HEK293 (cell line): Measurements from ENCODE around the gene PTGES3L.

Experiments used
- CTCF ChIA-PET: fragments of 350-600 bp; formaldehyde crosslinking; extraction: SDS; loops from one replicate; lab custom pipeline; 2021; ENCODE audit warnings: antibody characterized with exemption; lab: Yijun Ruan, JAX
- POLR2A ChIA-PET: fragments of 300-600 bp; formaldehyde crosslinking; extraction: SDS; loops from one replicate; lab custom pipeline; 2020; ENCODE audit warnings: antibody characterized with exemption, inconsistent platforms; lab: Yijun Ruan, JAX
- H3K27ac ChIP-seq: fragments of 200-500 bp; sonication (Bioruptor generic); 2 replicates; pipeline ENCODE4 v1.5.1; 2014; ENCODE audit warnings: low read depth, low read length, control low read depth, inconsistent platforms; ENCODE audit errors: extremely low read depth
- H3K36me3 ChIP-seq, 2 experiments: fragments of 200-500 bp in 1 of 2; sonication (Bioruptor generic) in 1 of 2; 1 replicate in 1 of 2; 2 replicates in 1 of 2; pipeline ENCODE4 v1.5.1; 2014 to 2017; ENCODE audit warnings: inconsistent platforms in 2 of 2, low read length in 2 of 2; ENCODE audit not compliant: control insufficient read depth in 2 of 2, insufficient read depth in 1 of 2
- H3K4me1 ChIP-seq: fragments of 200-500 bp; sonication (Bioruptor generic); 2 replicates; pipeline ENCODE4 v1.5.1; 2014; ENCODE audit warnings: mild to moderate bottlenecking, low read length, inconsistent platforms; ENCODE audit not compliant: control insufficient read depth, insufficient read depth
- H3K4me3 ChIP-seq: 2 replicates; pipeline ENCODE4 v1.5.1; 2011; ENCODE audit warnings: low read depth, mild to moderate bottlenecking, control low read depth, low read length, moderate library complexity
- H3K9me3 ChIP-seq: fragments of 200-500 bp; sonication (Bioruptor generic); 2 replicates; pipeline ENCODE4 v1.5.1; 2014; ENCODE audit warnings: low read depth, low read length, inconsistent platforms; ENCODE audit not compliant: control insufficient read depth, insufficient read depth
- INSM2 ChIP-seq: fragments of 450-650 bp; formaldehyde crosslinking; IDR thresholded peaks from 2 replicates; pipeline ENCODE4 v1.5.1; 2016; ENCODE audit warnings: missing biosample characterization, missing genetic modification characterization
- KLF1 ChIP-seq: fragments of 450-650 bp; formaldehyde crosslinking; IDR thresholded peaks from 2 replicates; pipeline ENCODE4 v1.5.1; 2016; ENCODE audit warnings: missing biosample characterization, missing genetic modification characterization
- KLF17 ChIP-seq: fragments of 450-650 bp; formaldehyde crosslinking; IDR thresholded peaks from 2 replicates; pipeline ENCODE4 v1.5.1; 2016; ENCODE audit warnings: missing biosample characterization, missing genetic modification characterization
- PRDM2 ChIP-seq: fragments of 450-650 bp; formaldehyde crosslinking; IDR thresholded peaks from 2 replicates; pipeline ENCODE4 v1.5.1; 2016; ENCODE audit warnings: missing biosample characterization, missing genetic modification characterization, borderline replicate concordance
- PRDM4 ChIP-seq: fragments of 450-650 bp; formaldehyde crosslinking; IDR thresholded peaks from 2 replicates; pipeline ENCODE4 v1.5.1; 2017; ENCODE audit warnings: missing biosample characterization, missing genetic modification characterization
- ZIC2 ChIP-seq: fragments of 450-650 bp; formaldehyde crosslinking; IDR thresholded peaks from 2 replicates; pipeline ENCODE4 v1.5.1; 2016; ENCODE audit warnings: missing biosample characterization, missing genetic modification characterization
- ZNF112 ChIP-seq: fragments of 450-650 bp; formaldehyde crosslinking; IDR thresholded peaks from 2 replicates; pipeline ENCODE4 v1.5.0; 2017; ENCODE audit warnings: missing biosample characterization, missing genetic modification characterization
- ZNF221 ChIP-seq: fragments of 450-650 bp; formaldehyde crosslinking; IDR thresholded peaks from 2 replicates; pipeline ENCODE4 v1.5.1; 2017; ENCODE audit warnings: missing biosample characterization, missing genetic modification characterization, borderline replicate concordance
- ZSCAN4 ChIP-seq: fragments of 450-650 bp; formaldehyde crosslinking; IDR thresholded peaks from 2 replicates; pipeline ENCODE4 v1.5.1; 2017; ENCODE audit warnings: missing biosample characterization, missing genetic modification characterization

Gene PTGES3L

GRCh38 chr17:42991471-42991870 lies 11.6 kb upstream of the PTGES3L start (continued):
- no peak for TF ChIP-seq PRDM2 (tag by site-specific recombination)

- H3K9me3 ChIP-seq, result no peaks in the 10 kb centered on the region
- no peak overlapping the region for H3K27ac ChIP-seq
- ChIA-PET CTCF (interaction anchor here (0.6 to 0.7 kb wide), 2 partner anchors 107 to 357 kb away, joined by 3 read pairs; no protein-coding TSS in a partner anchor), POLR2A (interaction anchor here (0.7 kb wide), 1 partner anchor 135 kb away, joined by 3 read pairs; no protein-coding TSS in a partner anchor)
- TF ChIP-seq ZNF221, result no peak
- TF ChIP-seq KLF1 (tag by site-specific recombination), result peak; percentile 82
- H3K4me3 ChIP-seq, result no peak overlapping the region
- peaks cover 62 to 87% of the 10 kb centered on the region in 2 experiments for H3K36me3 ChIP-seq
- H3K4me1 ChIP-seq, result no peaks in the 10 kb centered on the region
Observed at GRCh38 chr17:42989726-42990652, 10.1 kb upstream of the PTGES3L start.

GRCh38 chr17:42989141-42989540 lies 9.3 kb upstream of the PTGES3L start:
- ChIA-PET CTCF (interaction anchor here (0.6 to 4.0 kb wide), 2 partner anchors 9 to 356 kb away, joined by 3 to 17 read pairs; partner anchors contain the start of gene RPL27), POLR2A (no interaction called here)
- Histone ChIP-seq H3K36me3 (peaks cover 63 to 86% of the 10 kb centered on the region in 2 experiments), H3K4me1 (no peaks in the 10 kb centered on the region), H3K9me3 (no peaks in the 10 kb centered on the region), H3K27ac (no peak overlapping the region), H3K4me3 (no peak overlapping the region)
- TF ChIP-seq PRDM4 (tag by site-specific recombination) (no peak), ZSCAN4 (tag by site-specific recombination) (no peak), KLF17 (no peak), ZNF112 (tag by site-specific recombination) (no peak), ZIC2 (tag by site-specific recombination) (no peak), INSM2 (tag by site-specific recombination) (no peak)
- TF ChIP-seq, all 188 proteins: peak for 0
